ENCODE results near the gene EVA1C. TPM values are rescaled to one million over a fixed set of nuclear protein-coding genes. Genes with fewer than 3 reads are reported as not detected.
"Not testable (repeated sequence)": the region's sequence is repeated elsewhere in the genome, so short reads cannot be mapped to it uniquely, and the experiment has no call there.

Gene EVA1C
- total RNA-seq, 4 donors from 2014 or later = 43.1 to 71.4 (median 51.1) TPM

- ATAC-seq = not testable (repeated sequence)
- WGBS, 2 donors (ENCODE audit: low coverage in 1 of 2) = 38 to 68% methylated on average over 3 of the region's 3 CpGs
Measured at GRCh38 chr21:32446440-32446839, 33.9 kb downstream of the EVA1C start.

DNA sequence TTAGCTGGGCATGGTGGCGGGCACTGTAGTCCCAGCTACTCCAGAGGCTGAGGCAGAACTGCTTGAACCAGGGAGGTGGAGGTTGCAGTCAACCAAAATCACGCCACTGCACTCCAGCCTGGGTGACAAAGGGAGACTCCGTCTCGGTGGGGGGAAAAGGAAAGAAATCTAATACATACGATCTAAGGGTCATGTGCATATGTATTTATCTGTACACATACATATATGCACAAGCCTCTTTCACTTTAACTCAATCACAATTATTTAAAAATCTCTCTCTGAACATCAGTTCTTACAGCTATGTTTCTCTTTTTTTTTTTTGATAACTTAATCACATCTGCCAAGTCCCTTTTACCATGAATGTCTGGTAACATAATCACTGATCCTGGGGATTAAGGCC lies 34.7 kb downstream of the EVA1C start:
- H3K27ac ChIP-seq = peak overlapping the region in 1 of 4 donors; percentile 91
- WGBS, 2 donors (ENCODE audit: low coverage in 1 of 2) = 88 to 89% methylated on average over 3 to 4 of the region's 5 CpGs
- peaks cover 0 to 17% of the 10 kb centered on the region in 2 donors for H3K36me3 ChIP-seq

More at GRCh38 chr21:32446440-32446839, 33.9 kb downstream of the EVA1C start:
- Histone ChIP-seq H3K27ac (peak overlapping the region in 2 of 4 donors; percentile 10 to 41), H3K36me3 (peaks cover 0 to 17% of the 10 kb centered on the region in 2 donors), H3K9me3 (peaks cover 0 to 10% (median 0%) of the 10 kb centered on the region in 3 donors), H3K4me1 (peaks cover 5 to 63% (median 10%) of the 10 kb centered on the region in 3 donors)
- not testable (repeated sequence) for H3K27me3 ChIP-seq, H3K4me3 ChIP-seq
- TF ChIP-seq POLR2AphosphoS5 (IDR thresholded peaks at IDR 0.05) = peak; percentile 51

DNA sequence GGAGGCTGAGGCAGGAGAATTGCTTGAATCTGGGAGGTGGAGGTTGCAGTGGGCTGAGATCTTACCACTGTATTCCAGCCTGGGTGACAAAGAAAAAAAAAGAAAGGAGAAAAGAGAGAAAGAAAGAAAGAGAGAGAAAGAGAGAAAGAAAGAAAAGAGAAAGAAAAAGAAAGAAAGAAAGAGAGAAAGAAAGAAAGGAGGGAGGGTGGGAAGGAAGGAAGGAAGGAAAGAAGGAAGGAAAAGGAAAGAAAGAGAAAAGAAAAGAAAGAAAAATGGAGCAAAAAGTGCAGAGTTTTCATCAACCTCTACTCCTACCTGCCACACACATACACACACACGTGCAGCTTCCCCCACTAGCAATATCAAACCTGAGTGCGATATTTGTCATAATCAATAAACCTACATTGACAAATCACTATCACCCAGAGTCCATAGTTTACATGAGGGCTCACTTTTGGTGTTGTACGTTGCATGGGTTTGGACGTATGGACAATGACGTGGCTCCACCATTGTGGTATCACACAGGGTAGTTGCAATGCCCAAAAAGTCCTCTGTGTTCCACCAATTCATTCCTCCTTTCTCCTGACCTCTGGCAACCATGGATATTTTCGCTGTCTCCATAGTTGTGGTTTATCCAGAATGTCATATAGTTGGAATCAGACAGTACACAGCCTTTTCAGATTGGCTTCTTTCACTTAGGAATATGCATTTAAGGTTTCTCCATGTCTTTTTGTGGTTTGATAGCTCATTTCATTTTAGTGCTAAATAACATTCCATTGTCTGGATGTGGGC lies 36.5 kb downstream of the EVA1C start:
- Histone ChIP-seq H3K27me3 (no peaks in the 10 kb centered on the region), H3K9me3 (peaks cover 0 to 2% (median 0%) of the 10 kb centered on the region in 3 donors), H3K36me3 (peaks cover 0 to 10% of the 10 kb centered on the region in 2 donors), H3K4me1 (peaks cover 10 to 76% (median 16%) of the 10 kb centered on the region in 3 donors), H3K27ac (peak overlapping the region; percentile 59 to 98 (median 90)), H3K4me3 (no peak overlapping the region)
- WGBS, 2 donors (ENCODE audit: low coverage in 1 of 2) = 77 to 78% methylated on average over 5 to 6 of the region's 6 CpGs
- no peak for TF ChIP-seq POLR2A (IDR thresholded peaks at IDR 0.05)
- TF ChIP-seq POLR2AphosphoS5 (IDR thresholded peaks at IDR 0.05) = no peak
- no peak for TF ChIP-seq EP300 (IDR thresholded peaks at IDR 0.05)
- TF ChIP-seq CTCF (IDR thresholded peaks at IDR 0.05) = no peak
- ATAC-seq = no peak

More for the DNA sequence above, 34.7 kb downstream of the EVA1C start:
- Histone ChIP-seq H3K9me3 (peaks cover 0 to 10% (median 0%) of the 10 kb centered on the region in 3 donors), H3K27me3 (no peaks in the 10 kb centered on the region), H3K4me1 (peaks cover 6 to 70% (median 16%) of the 10 kb centered on the region in 3 donors), H3K4me3 (no peak overlapping the region)
- TF ChIP-seq POLR2A (IDR thresholded peaks at IDR 0.05) = no peak
- TF ChIP-seq EP300 (IDR thresholded peaks at IDR 0.05) = no peak
- TF ChIP-seq POLR2AphosphoS5 (IDR thresholded peaks at IDR 0.05) = no peak
- no peak for TF ChIP-seq CTCF (IDR thresholded peaks at IDR 0.05)
- ATAC-seq = no peak

DNA sequence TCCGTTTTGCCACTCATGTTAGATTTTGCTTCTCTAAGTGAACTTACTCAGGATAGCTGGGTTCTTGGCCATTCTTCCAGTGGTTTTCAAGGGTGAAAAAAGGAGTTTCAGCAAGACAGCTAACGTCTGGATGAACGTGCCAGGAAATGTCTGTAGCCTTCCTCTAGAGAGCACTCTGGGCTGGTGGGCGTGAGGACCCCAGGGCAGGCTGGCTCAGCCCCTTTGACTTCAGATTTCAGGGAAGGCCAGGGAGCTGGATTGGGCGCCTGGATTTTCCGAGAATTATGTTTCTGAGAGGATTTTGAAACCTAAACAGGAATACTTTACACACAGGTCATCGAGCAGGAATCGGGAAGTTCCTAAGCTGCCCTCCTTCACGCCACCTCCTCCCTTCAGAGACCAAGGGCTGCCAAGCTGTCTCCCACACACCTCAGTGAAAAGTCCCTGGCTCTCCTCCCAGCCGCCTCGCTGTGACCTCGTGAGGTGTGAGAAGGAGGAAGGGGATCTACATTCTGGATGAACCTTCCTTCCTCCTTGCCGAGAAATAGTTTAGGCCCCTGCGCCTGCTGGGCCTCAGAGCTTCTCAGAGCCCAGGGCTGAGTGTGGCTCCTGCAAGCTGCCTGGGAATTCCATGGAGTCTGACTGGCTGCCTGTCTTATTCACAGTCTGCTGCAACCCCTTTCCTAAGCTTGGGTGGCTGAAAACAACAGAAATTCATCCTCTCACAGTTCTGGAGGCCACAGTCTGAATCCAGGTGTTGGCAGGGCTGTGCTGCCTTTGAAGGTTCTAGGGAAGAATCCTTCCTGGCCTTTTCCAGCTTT lies 38.6 kb downstream of the EVA1C start:
- peak; percentile 82 for TF ChIP-seq POLR2AphosphoS5 (IDR thresholded peaks at IDR 0.05)
- not testable (repeated sequence) for H3K4me3 ChIP-seq

DNA sequence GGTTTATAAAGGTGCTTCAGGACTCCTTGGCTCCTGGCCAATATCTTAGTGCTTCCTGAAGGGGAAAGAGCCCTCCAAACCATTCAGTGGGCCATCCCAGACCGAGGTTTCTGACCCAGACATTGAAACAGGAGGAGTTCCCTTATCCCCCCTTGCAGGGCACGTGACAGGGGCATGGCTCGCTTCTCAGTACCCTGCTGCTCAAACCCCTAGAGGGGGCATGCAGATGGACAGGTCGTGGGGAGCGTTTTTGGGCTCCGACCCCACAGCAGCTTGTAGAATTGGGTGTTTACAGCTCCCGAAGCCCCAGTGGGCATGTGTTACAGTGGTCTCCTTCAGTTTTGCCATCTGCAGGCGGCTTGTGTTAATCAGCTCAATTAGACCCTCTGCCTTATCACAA lies 39.7 kb downstream of the EVA1C start:
- Histone ChIP-seq H3K36me3 (peaks cover 0 to 17% of the 10 kb centered on the region in 2 donors), H3K4me1 (peaks cover 18 to 82% (median 27%) of the 10 kb centered on the region in 3 donors), H3K27ac (peak overlapping the region; percentile 90 to 98 (median 94))
- not testable (repeated sequence) for H3K9me3 ChIP-seq, H3K4me3 ChIP-seq, H3K27me3 ChIP-seq, ATAC-seq
- 100% methylated on average over 1 to 4 of the region's 8 CpGs for WGBS, 2 donors (ENCODE audit: low coverage in 1 of 2)

More for the DNA sequence above, 38.6 kb downstream of the EVA1C start:
- Histone ChIP-seq H3K27ac (peak overlapping the region; percentile 90 to 98 (median 94)), H3K4me1 (peaks cover 12 to 82% (median 20%) of the 10 kb centered on the region in 3 donors), H3K36me3 (peaks cover 0 to 20% of the 10 kb centered on the region in 2 donors)
- 11% methylated on average over 9 of the region's 14 CpGs; no CpG with 5 or more reads in 1 of the 2 donors for WGBS, 2 donors (ENCODE audit: low coverage in 1 of 2)
- ATAC-seq = peak; percentile 93
- H3K27me3 ChIP-seq, H3K9me3 ChIP-seq: not testable (repeated sequence)

- peak overlapping the region; percentile 90 to 98 (median 94) for H3K27ac ChIP-seq
- H3K4me3 ChIP-seq = no peak overlapping the region
- H3K27me3 ChIP-seq = no peaks in the 10 kb centered on the region
- WGBS, 2 donors (ENCODE audit: low coverage in 1 of 2) = 86% methylated on average over 8 of the region's 11 CpGs; no CpG with 5 or more reads in 1 of the 2 donors
- no peaks in the 10 kb centered on the region for H3K9me3 ChIP-seq
- ATAC-seq = no peak
- no peak for TF ChIP-seq POLR2A (IDR thresholded peaks at IDR 0.05)
- TF ChIP-seq POLR2AphosphoS5 (IDR thresholded peaks at IDR 0.05) = no peak
- no peak for TF ChIP-seq EP300 (IDR thresholded peaks at IDR 0.05)
- TF ChIP-seq CTCF (IDR thresholded peaks at IDR 0.05) = no peak
- peaks cover 18 to 82% (median 31%) of the 10 kb centered on the region in 3 donors for H3K4me1 ChIP-seq
- H3K36me3 ChIP-seq = peaks cover 0 to 15% of the 10 kb centered on the region in 2 donors
Measured at GRCh38 chr21:32452641-32453040, 40.1 kb downstream of the EVA1C start.

Data from gastroesophageal sphincter (tissue), 4 donors.